Pericardium fibroblast (primary cell): ENCODE measurements around the gene TBC1D3D. TPM values are rescaled to one million over a fixed set of nuclear protein-coding genes. Genes with fewer than 3 reads are reported as not detected.

Experiments used
- total RNA-seq: library from RNA; depleted of rRNA; stranded (reverse); fragments of >200 nt; gene quantifications from 2 replicates; pipeline ENCODE4 v1.2.3, GENCODE V29; 2015

The TBC1D3D gene
- 0.09 TPM in 1 of 2 replicates, not detected in the other for total RNA-seq

DNA sequence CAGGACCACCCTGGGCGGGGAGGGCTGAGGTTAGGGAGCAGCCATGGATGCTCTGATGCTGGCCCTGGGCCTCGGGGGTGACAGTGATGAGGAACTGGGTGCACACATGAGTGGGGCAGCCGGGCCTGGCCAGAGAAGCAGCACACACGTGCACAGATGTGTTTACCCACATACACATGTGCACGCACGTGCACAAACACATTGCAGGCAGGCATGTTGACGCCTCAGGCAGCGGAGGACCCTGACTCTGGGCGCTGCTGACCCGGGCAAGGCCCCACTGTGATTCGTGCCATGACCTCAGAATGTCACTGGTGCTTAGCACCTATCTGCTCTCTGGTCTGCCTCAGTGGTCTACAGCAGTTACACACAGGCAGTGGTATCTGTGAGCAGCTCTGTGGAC lies at the start of gene TBC1D3D:
TBC1D3D (plus strand) TSS at position 301 of the 400 bp plus-strand sequence. CDS start 1,585 bp downstream, outside the sequence.

GRCh38 chr17:37988960-37989359 lies 14.8 kb upstream of the TBC1D3D start, which contains the start of gene TBC1D3L:
TSS of gene TBC1D3L (minus strand) at chr17:37989060. CDS start at chr17:37987520, 1,540 bp downstream.

Other genes starting within 250 kb of the TBC1D3D start
- gene TBC1D3K, start 79.6 kb upstream of the TBC1D3D start, total RNA-seq: 0.12 TPM in 1 of 2 replicates, not detected in the other
- 0.68 and 2.8 TPM in 2 replicates for gene TBC1D3L, start 14.9 kb upstream of the TBC1D3D start, total RNA-seq
- gene TBC1D3C, start 64.7 kb downstream of the TBC1D3D start, total RNA-seq: 2.6 TPM in 1 of 2 replicates, not detected in the other
- 0.26 TPM in 1 of 2 replicates, not detected in the other for gene TBC1D3E, start 124.0 kb downstream of the TBC1D3D start, total RNA-seq
- gene TBC1D3, start 188.6 kb downstream of the TBC1D3D start, total RNA-seq: not detected in 2 replicates